Memory B cell (primary cell): ENCODE results near the gene SLC43A3.

Source experiments
- ATAC-seq: fragments of 150-1000 bp; cut with Tn5 transposase; 2 replicates; pipeline ENCODE4 v1.10.0; 2021; ENCODE audit warnings: low read depth, mild to moderate bottlenecking, moderate library complexity
- DNase-seq, 2 donors: peaks; one replicate each; pipeline ENCODE4 v3.0.0; 2022; ENCODE audit warnings: low spot score in 2 of 2
- H3K27ac Mint-ChIP-seq: one replicate; pipeline ENCODE4 v1.8.0; 2022; ENCODE audit warnings: mild to moderate bottlenecking, moderate library complexity, mixed read lengths
- H3K27me3 Mint-ChIP-seq: one replicate; pipeline ENCODE4 v1.8.0; 2022; ENCODE audit warnings: mixed read lengths
- H3K36me3 Mint-ChIP-seq: one replicate; pipeline ENCODE4 v1.8.0; 2022; ENCODE audit warnings: mild to moderate bottlenecking, mixed read lengths
- H3K4me1 Mint-ChIP-seq: one replicate; pipeline ENCODE4 v1.8.0; 2022; ENCODE audit warnings: mixed read lengths
- H3K4me3 Mint-ChIP-seq: one replicate; pipeline ENCODE4 v1.8.0; 2022; ENCODE audit warnings: mild to moderate bottlenecking, moderate library complexity, mixed read lengths
- H3K9me3 Mint-ChIP-seq: one replicate; pipeline ENCODE4 v1.8.0; 2022; ENCODE audit warnings: mixed read lengths

SLC43A3 gene

DNA sequence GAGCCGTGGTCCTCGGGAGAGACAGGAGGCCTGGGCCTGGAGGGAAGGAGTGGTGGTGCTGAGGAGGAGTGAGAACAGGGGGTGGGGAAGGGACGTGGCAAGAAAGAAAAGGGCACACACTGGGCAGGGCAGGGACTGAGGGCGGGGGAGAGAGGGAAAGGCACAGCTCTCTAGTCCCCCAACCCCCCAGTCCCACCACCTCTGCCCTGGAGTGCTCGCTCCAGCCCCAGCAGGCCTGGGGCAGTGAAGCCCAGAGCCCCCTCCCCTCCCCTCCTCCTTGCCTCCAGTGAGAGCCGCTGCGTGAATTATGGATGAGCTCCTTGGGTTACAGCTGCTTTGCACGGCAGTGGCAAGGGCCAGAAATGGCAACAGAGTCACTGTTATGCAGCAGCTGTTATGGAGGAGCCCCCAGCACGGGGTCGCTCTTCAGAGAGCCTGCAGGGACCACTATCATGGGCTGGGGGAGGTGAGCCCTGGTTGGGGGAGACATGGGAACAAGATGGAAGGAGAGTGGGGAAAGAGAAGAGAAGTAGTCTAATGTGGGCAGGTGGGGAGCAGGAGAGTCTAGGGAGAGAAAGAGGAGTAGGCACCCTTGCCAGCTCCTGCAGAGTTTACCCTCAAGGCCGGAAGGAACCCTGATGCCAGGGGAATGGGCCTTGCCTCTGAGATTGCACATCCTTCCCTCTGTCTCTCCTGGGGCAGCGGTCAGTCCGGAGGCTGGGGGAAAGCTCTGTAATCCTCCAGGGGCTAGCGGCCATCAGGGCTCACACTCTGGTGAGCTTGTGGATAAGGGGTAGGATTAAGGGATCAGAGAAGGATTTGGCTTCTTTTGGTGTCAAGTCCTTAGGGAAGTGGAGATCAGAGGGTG, 37.0 kb upstream of the SLC43A3 start:
- Mint-ChIP-seq H3K4me1 (peaks cover 10% of the 10 kb centered on the region), H3K9me3 (no peaks in the 10 kb centered on the region), H3K4me3 (no peak overlapping the region), H3K27ac (no peak overlapping the region), H3K27me3 (peaks cover 17% of the 10 kb centered on the region), H3K36me3 (no peaks in the 10 kb centered on the region)
- ATAC-seq (no peak), DNase-seq (no peak)

DNA sequence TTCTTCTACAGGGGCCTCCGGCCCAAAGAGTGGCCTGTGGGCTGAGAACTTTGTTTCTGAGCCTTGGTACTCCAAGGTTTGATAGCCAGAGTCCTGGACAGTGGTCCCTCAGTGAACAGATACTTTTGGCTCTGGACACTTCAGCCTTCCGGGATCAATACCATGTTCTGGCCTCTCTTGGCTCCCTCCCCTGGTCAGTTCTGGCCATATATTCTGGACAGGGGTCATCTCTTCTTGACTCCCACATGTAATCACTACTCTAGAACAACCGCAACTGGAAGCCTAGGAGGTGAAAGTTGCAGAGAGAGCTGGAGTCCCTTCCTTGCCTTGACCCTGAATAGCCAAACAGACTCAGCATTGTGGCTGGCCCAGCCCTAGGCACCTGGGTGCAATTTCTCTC, 35.7 kb upstream of the SLC43A3 start:
- no peak for DNase-seq
- peak overlapping the region; percentile 21 for H3K4me3 Mint-ChIP-seq

DNA sequence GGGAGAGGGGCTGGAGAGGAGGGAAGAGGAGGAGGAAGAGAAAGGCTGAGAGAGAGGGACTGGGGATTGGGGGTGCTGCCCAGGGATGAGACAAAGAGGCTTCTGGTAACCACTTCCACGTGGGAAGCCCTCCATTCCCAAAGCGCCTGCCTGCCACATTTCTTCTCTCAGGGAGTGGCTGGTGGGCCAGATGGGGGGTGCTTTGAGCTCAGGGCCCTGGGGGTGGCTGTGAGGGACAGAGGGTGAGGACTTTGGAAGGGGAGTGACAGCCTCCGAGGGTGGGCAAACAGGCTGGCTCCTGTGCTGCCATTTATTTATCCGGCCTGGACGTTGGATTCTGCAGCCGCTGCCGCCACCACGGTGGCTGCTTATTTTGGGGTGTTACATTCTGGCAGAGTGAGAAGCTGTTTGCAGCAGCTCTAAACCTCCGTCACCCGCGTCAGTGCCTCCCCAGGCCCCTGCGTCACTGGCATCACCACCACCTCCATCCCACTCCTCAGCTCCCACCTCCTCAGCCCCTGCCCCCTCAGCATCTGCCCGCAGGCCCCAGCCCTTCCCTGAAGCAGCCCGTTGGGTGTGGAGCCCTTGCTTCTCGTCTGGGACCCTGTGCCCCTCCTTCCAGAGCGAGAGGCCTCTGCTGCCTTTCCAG, 35.0 kb upstream of the SLC43A3 start:
- Mint-ChIP-seq H3K27me3 (peaks cover 18% of the 10 kb centered on the region), H3K27ac (no peak overlapping the region), H3K9me3 (no peaks in the 10 kb centered on the region), H3K36me3 (no peaks in the 10 kb centered on the region), H3K4me3 (peak overlapping the region; percentile 52), H3K4me1 (peaks cover 25% of the 10 kb centered on the region)
- DNase-seq (no peak), ATAC-seq (no peak)

More for the DNA sequence above, 35.7 kb upstream of the SLC43A3 start:
- Mint-ChIP-seq H3K27me3 (peaks cover 17% of the 10 kb centered on the region), H3K4me1 (peaks cover 21% of the 10 kb centered on the region), H3K27ac (no peak overlapping the region), H3K9me3 (no peaks in the 10 kb centered on the region), H3K36me3 (no peaks in the 10 kb centered on the region)
- no peak for ATAC-seq

DNA sequence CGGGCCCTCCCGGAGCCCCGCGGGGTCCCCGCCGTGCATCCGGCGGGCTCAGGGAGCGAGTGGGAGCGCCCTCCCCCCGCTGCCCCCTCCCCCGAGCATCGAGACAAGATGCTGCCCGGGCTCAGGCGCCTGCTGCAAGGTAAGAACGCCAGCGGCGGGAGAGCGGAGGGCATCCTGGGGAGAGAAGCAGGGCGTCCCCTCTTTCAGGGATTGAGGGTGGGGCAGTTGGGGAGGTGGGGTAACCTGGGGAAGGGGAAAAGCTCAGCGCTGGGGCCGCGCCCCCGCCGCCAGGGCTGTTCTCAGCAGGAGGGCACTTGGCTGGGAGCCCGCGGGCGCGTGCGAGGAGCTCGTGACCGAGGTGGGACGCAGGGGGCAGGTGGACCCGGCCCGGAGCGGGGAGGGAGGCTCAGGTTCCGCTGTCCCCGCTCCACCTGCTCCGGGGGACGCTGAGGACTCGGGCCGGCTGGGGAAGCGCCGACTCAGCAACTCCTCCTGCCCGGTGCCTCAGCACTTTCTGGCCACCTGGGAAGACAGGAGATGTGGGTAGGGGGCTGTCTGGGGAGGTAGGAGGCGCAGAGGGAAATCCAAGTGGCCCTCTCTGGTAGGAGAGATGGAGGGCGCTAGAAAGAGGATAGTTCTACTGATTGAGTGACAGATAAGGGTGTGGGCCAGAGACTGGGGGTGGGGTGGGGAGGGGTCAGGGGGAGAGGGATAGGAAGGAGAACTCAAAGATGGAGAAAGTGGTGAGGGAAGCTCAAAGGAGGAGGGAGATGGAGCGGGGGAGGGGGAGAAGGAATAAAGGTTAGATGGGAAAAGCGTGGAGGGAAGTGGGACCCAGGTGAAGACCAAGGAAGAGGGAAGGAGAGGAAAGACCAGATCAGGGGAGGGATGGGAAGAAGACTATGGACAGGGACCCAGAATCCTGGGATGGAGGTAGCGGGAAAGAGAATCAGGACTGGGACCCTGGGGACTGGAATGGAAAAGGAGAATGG, 34.1 kb upstream of the SLC43A3 start:
- Mint-ChIP-seq H3K27me3 (peaks cover 19% of the 10 kb centered on the region), H3K27ac (no peak overlapping the region), H3K4me1 (peaks cover 26% of the 10 kb centered on the region), H3K36me3 (no peaks in the 10 kb centered on the region), H3K9me3 (no peaks in the 10 kb centered on the region), H3K4me3 (peak overlapping the region; percentile 52)
- ATAC-seq, result no peak
- no peak for DNase-seq

DNA sequence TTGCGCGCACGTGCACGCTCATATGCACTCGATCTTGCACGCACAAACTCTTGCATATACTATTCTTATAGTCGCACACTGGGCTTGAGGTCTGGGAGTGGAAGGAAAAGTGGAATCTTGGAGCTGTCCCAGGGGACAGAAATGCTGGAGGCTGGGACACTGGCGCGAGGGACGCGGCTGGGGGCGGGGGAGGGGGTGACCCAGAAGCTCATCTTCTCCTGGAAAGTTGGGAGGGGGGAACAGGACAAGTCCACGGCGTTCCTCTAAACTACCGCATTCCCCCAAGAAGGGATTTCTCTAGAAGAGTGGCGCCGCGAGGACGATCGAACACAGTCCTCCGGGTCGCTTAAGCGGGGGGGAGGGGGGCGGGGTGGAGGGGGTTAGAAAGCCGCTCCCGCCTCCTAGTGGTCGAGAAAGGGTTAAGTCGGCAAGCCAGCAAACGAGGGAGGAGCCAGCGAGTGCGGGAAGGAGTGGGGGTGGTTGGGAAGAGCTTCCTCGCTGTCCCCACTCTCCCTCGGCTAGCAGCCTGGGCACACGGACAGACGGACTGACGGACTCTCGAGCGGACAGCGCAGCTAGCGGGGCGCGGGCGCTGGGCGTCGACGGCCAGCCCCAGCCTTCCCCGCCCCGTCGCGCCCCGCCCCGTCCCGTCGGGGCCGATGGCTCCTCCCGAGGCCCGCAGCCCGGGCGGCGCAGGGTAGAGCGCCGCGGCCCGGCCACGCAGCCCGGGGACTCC, 33.3 kb upstream of the SLC43A3 start, which contains the start of gene RTN4RL2:
RTN4RL2 (plus strand) TSS at position 507 of the 736 bp plus-strand sequence. CDS start 338 bp downstream, outside the sequence.
- ATAC-seq, result peak; percentile 34

DNA sequence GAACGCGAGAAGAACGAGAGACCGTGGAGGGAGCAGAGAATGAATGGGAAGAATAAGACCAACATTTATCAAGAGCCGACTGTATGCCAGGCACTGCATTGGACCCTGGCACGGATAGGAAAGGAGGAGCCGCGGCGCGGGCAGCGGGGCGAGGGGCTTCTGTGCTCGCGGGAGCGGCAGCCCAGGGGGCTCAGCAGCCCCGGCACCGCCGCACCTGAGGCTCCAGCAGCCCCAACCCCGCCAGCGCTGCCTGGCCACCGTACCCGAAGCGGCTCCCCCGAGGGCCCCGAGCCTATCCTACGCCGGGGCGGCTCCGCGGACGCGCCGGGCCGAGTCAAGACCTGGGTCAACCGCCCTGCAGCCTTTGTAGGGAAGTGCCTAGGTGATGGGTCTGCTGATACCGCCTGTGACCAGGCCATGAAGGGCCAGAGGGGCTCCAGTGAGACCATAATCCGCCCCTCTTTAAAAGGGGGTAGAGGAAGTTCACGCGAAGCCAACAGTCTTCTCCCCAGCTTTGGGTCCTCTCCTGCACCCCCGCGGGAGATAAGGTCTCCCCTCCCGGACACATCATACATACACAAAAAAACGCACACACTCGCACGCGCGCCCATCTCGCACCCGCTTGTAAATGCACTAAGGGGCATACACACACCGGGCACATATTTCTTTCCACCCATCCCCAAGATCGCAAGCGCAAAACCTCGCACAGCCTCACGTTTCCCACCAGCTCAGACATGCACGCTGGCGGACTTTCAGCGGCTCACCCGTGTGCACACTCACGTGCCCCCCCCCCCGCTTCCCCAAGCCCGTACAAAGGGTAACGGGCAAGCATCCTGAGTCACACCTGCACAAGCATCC, 32.5 kb upstream of the SLC43A3 start:
- DNase-seq (peak in 1 of 2 donors; percentile 49), ATAC-seq (peak; percentile 34)
- Mint-ChIP-seq H3K9me3 (no peaks in the 10 kb centered on the region), H3K36me3 (no peaks in the 10 kb centered on the region), H3K4me3 (peak overlapping the region; percentile 89), H3K4me1 (peaks cover 26% of the 10 kb centered on the region), H3K27ac (no peak overlapping the region), H3K27me3 (peaks cover 20% of the 10 kb centered on the region)

More for the DNA sequence above, 33.3 kb upstream of the SLC43A3 start, which contains the start of gene RTN4RL2:
- peaks cover 19% of the 10 kb centered on the region for H3K27me3 Mint-ChIP-seq
- DNase-seq, result no peak
- H3K9me3 Mint-ChIP-seq, result no peaks in the 10 kb centered on the region
- no peaks in the 10 kb centered on the region for H3K36me3 Mint-ChIP-seq
- peaks cover 26% of the 10 kb centered on the region for H3K4me1 Mint-ChIP-seq
- H3K4me3 Mint-ChIP-seq, result peak within 1 kb of the TSS; percentile 78
- no peak within 1 kb of the TSS for H3K27ac Mint-ChIP-seq

DNA sequence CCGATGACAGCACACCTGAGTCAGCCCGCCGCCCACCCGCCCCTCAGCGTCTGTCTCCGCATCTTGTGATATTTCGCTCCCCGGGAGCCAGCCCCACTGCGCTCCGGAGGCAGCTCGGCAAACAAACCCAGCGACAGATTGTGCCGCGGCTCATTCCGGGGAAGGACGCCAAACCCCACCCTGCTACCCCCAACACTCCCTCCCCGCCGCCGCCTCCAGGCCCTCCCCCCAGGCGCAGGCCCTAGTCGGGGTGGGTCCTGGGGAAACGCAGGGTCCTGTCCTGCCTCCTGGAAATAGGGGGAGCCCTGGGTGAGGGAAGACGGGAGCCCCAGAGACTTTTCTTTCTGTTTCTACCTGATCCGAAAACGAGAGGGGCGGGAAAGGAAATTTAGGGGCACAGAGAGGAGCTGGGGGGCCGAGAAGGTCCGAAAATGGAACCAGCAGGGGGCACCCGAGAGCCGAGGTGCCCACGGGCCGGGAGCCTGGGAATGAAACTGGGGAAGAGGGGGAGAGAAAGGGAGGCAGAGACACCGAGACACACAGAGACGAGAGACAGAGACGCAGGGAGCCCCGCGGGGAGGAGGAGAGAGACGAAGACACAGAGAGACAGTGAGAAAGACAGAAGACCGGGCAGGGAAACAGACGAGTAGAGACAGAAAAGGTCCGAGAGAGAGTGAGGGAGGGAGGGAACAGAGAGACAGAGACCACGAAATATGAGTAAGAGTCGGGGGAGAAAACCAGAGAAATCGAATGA, 31.7 kb upstream of the SLC43A3 start:
- H3K4me3 Mint-ChIP-seq, result peak overlapping the region; percentile 89
- H3K36me3 Mint-ChIP-seq, result no peaks in the 10 kb centered on the region
- H3K27ac Mint-ChIP-seq, result no peak overlapping the region
- H3K9me3 Mint-ChIP-seq, result no peaks in the 10 kb centered on the region
- peak; percentile 47 to 68 for DNase-seq
- peaks cover 26% of the 10 kb centered on the region for H3K4me1 Mint-ChIP-seq
- ATAC-seq, result peak; percentile 37
- H3K27me3 Mint-ChIP-seq, result peaks cover 21% of the 10 kb centered on the region

DNA sequence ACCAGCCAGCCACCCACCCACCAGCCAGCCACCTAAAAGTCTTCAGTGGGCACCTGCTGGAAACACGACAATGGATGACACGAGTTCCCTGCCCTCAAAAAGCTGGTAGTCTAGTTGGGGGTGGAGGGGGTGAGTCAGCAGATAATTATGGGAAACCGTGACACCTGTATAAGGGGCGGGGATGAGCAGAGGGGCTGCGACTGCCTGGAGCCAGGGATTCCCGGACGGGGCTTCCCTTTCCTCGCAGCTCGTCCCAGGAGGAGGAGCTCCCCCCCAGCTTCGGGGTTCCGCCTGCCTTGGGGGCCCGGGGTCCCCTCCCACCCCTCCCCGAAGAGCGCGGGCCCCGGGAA, 31.1 kb upstream of the SLC43A3 start:
- no peak for ATAC-seq
- Mint-ChIP-seq H3K27ac (no peak overlapping the region), H3K36me3 (no peaks in the 10 kb centered on the region), H3K4me3 (peak overlapping the region; percentile 61), H3K27me3 (peaks cover 25% of the 10 kb centered on the region), H3K9me3 (no peaks in the 10 kb centered on the region), H3K4me1 (peaks cover 26% of the 10 kb centered on the region)
- DNase-seq, result no peak

DNA sequence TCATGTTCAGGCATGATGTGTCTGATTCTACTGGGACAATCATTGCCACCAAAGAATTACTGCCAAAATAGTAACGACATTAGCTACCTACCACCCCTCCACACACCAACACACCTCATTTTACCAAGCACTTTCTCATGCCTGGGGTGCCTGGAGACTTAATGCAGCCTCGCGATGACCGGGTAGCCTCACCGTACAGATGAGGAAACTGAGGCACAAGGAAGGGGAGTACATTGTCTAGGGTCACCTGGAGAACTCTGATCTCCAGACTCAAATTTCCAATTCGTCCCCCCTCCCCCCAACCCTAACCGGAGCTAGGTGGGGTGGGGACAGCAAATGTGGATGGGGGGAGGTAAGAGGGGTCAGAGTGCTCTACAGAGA, 30.7 kb upstream of the SLC43A3 start:
- no peaks in the 10 kb centered on the region for H3K9me3 Mint-ChIP-seq
- ATAC-seq, result peak; percentile 38
- no peaks in the 10 kb centered on the region for H3K36me3 Mint-ChIP-seq
- H3K4me1 Mint-ChIP-seq, result peaks cover 26% of the 10 kb centered on the region
- peaks cover 25% of the 10 kb centered on the region for H3K27me3 Mint-ChIP-seq
- H3K27ac Mint-ChIP-seq, result no peak overlapping the region
- no peak for DNase-seq
- peak overlapping the region; percentile 61 for H3K4me3 Mint-ChIP-seq

DNA sequence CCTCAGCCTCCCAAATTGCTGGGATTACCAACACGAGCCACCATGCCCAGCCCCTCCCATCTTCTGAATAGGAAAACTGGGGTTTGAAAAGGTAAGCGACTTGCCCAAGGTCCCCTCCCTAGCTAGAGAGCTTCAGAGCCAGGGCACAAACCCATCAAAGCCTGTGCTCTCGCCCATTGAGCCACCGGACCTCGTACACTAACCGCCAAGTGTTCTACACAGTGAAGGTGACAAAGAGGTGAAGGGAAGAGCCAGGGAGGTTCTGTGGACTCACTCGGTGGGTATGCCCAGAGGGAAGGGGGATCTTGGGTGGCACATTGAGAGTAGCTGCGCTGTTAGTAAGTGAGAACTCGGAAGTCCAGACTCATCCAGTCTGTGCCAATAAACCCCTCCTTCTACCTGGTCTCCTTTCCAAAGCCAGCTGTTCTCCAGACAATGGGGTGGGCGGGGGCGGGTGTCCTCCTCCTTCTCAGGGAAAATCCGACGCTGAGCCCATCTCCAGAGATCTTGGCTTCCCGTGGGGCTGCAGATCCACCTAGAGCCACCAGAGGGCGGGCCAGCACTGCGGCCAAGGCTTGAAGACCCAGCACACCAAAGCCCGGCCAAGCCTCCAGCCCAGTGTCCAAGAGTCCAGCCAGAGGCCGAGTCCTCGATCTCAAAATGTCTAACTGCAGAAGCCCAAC, 30.2 kb upstream of the SLC43A3 start:
- ATAC-seq (peak; percentile 55), DNase-seq (peak; percentile 75 to 84)
- H3K9me3 Mint-ChIP-seq, result no peaks in the 10 kb centered on the region
- H3K27ac Mint-ChIP-seq, result no peak overlapping the region
- H3K27me3 Mint-ChIP-seq, result peaks cover 25% of the 10 kb centered on the region
- H3K4me1 Mint-ChIP-seq, result peaks cover 26% of the 10 kb centered on the region
- peak overlapping the region; percentile 61 for H3K4me3 Mint-ChIP-seq
- no peaks in the 10 kb centered on the region for H3K36me3 Mint-ChIP-seq

DNA sequence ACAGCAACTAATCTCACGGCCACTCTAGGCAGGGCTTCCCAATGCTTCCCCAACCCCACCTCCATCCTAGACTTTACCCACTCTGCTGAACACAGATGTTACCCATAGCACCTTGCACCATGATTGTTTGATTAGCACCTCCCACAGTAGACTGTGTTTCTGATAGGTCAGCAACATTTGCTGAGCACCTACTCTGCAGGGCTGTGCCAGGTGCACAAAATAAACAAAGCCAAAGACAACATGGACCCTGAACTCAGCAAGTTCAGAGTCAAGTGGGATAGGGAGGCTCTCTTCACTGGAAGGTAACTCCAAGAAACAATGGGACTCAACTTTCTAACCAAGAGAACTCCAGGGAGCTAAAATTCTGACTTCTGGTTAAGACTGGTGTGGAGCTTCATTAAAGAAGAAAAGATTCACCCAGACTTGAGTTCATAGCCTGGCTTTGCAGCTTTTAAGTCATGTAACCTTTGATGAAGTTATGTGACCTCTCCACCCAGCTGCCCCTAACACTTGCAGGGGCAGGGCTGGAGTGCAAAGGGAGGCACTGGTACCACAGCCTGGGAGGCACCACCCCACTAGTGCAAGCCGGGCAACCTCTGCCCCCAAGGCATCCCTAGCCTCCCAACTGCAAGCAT, 26.7 kb upstream of the SLC43A3 start:
- Mint-ChIP-seq H3K27me3 (peaks cover 13% of the 10 kb centered on the region), H3K9me3 (no peaks in the 10 kb centered on the region), H3K4me1 (peaks cover 14% of the 10 kb centered on the region)

More for the DNA sequence above, 26.7 kb upstream of the SLC43A3 start:
- H3K36me3 Mint-ChIP-seq, result no peaks in the 10 kb centered on the region
- H3K4me3 Mint-ChIP-seq, result no peak overlapping the region
- H3K27ac Mint-ChIP-seq, result no peak overlapping the region
- DNase-seq, result no peak
- no peak for ATAC-seq
